GM18520 (cell line): Measurements from ENCODE around the gene TEX51.

Experiments used
- ATAC-seq: cut with Tn5 transposase; IDR thresholded peaks from one replicate; pipeline ENCODE4 v1.9.1; 2021; ENCODE audit not compliant: unreplicated experiment

The TEX51 gene

DNA sequence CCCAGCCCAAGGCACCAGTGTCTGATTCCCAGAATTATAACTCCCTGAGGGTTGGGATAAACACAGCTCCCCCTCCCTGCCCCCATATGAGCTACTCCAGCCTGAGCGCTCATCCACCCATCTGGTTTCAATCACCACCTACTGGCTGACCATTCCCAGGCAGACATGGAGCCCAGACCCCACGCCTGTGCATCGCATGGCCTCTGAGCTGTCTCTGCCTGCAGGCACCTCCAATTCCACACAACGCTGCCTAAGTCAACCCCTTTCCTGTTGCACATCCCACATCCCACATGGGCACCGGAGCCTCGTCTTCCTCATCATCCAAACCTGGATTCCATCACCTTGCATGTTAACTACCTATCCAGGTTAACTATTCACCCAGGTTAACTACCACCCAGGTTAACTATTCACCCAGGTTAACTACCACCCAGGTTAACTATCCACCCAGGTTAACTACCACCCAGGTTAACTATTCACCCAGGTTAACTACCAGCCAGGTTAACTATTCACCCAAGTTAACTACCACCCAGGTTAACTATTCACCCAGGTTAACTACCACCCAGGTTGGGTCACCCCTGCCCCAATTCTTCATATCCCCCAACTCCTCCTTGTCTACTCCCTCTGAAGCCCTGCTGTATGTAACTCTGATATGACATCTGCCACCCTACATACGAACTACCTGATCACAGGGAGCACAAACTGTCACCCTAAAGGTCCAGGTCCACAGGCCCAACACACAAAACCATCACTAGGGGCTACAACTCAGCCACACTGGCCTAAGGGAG is 47.8 kb downstream of the TEX51 start:
- ATAC-seq = no peak

DNA sequence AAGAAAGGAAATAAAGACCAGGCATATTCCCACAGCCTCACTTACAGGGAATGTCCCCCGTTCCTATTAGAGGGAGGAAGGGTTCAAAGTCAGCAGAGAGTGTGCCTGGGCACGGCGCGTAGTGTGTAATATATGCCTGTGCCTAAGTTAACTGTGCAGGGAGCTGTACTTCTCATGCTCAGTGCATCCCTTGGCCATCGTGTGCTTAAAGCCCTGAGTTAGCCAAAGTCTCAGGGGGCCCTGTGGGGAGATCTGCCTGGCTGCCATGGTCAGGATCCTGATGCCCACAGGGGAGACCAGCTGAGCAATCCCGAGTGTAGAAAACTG is 48.4 kb downstream of the TEX51 start:
- no peak for ATAC-seq

DNA sequence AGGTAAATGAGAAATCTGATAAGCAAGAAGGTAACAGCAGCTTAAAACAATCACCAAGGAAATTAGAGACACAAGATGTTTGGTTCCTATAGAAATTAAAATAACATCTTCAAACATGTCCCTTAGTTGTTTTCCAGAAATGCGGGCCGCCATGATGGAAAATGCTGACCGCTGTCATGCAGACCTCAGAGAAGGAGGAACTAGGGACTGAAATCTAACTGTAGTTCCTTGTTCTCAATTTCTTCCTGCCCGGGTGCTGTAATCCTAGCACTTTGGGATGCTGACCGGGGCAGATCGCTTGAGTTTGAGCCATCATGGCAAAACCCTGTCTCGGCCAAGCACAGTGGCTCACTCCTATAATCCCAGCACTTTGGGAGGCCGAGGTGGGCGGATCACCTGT is 51.1 kb downstream of the TEX51 start:
- ATAC-seq = no peak

DNA sequence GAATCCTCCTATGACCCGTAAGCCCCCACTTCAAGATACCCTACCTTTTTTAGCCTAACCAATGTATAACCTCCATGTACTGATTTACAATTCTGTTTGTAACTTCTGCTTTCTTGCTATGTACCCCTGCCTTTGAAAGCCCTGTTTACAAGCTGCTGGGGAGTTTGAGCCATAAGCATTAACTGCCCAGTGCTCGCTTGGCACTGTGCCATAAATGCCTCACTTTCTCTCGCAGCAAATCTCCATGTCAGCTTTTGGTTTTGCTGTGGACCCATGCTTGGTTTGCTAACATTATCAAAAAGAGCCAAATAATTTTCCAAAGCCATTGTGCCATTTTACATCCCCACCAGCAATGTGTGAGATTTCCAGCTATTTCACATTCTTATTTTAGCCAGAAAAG is 51.8 kb downstream of the TEX51 start:
- no peak for ATAC-seq
